Keratinocyte (primary cell): ENCODE data around the gene KCNMA1. TPM values are rescaled to one million over a fixed set of nuclear protein-coding genes. Genes with fewer than 3 reads are reported as not detected.
A peak's percentile ranks its signal among the peaks of the same experiment; 100 is the strongest.

ENCODE experiments used
- DNase-seq: peaks from one replicate; pipeline ENCODE4 v3.0.0-alpha.2; 2011; ENCODE audit warnings: low read depth, missing footprints, low spot score
- FAIRE-seq: peaks from 2 replicates; lab custom pipeline; 2011; peaks lifted over from hg19 to GRCh38; lab: Jason Lieb, UNC
- H2AFZ ChIP-seq: 2 replicates; pipeline ENCODE4 v1.6.0; 2012; ENCODE audit warnings: low read length, control low read depth, inconsistent platforms; ENCODE audit not compliant: control insufficient read depth
- H3K27ac ChIP-seq: 2 replicates; pipeline ENCODE4 v1.5.1; 2011; ENCODE audit warnings: low read length; ENCODE audit not compliant: control insufficient read depth, insufficient read depth
- H3K27me3 ChIP-seq: 3 replicates; pipeline ENCODE4 v1.6.0; 2011; ENCODE audit warnings: low read length; ENCODE audit not compliant: control insufficient read depth, insufficient read depth; ENCODE audit errors: extremely low read depth
- H3K36me3 ChIP-seq, 2 experiments: 2 replicates in 1 of 2; 3 replicates in 1 of 2; pipeline ENCODE4 v1.5.1; 2011; ENCODE audit warnings: low read length in 2 of 2, mild to moderate bottlenecking in 1 of 2; ENCODE audit not compliant: control insufficient read depth in 2 of 2, insufficient read depth in 2 of 2; ENCODE audit errors: extremely low read depth in 1 of 2
- H3K4me1 ChIP-seq: 3 replicates; pipeline ENCODE4 v1.5.1; 2011; ENCODE audit warnings: low read length; ENCODE audit not compliant: control insufficient read depth, insufficient read depth; ENCODE audit errors: extremely low read depth
- H3K4me2 ChIP-seq: 3 replicates; pipeline ENCODE4 v1.6.0; 2011; ENCODE audit warnings: low read depth, low read length; ENCODE audit not compliant: control insufficient read depth, insufficient read depth; ENCODE audit errors: extremely low read depth
- H3K4me3 ChIP-seq, 3 experiments: fragments of 200-600 bp in 1 of 3; sonication (generic) in 1 of 3; 2 replicates in 2 of 3; 3 replicates in 1 of 3; pipeline ENCODE4 v1.5.1; 2011 to 2016; ENCODE audit warnings: low read length in 3 of 3, mild to moderate bottlenecking in 3 of 3, control low read depth in 2 of 3, inconsistent platforms in 1 of 3, low read depth in 1 of 3, mixed read lengths in 1 of 3, mixed run types in 1 of 3, moderate library complexity in 1 of 3; ENCODE audit not compliant: control insufficient read depth in 2 of 3, insufficient read depth in 2 of 3; ENCODE audit errors: extremely low read depth in 1 of 3
- H3K79me2 ChIP-seq: 2 replicates; pipeline ENCODE4 v1.6.0; 2012; ENCODE audit warnings: low read length; ENCODE audit not compliant: control insufficient read depth, insufficient read depth
- H3K9ac ChIP-seq: 3 replicates; pipeline ENCODE4 v1.6.0; 2011; ENCODE audit warnings: low read length; ENCODE audit not compliant: control insufficient read depth, insufficient read depth; ENCODE audit errors: extremely low read depth
- H3K9me1 ChIP-seq: 3 replicates; pipeline ENCODE4 v1.6.0; 2011; ENCODE audit warnings: low read length; ENCODE audit not compliant: control insufficient read depth, insufficient read depth; ENCODE audit errors: extremely low read depth
- H3K9me3 ChIP-seq: 2 replicates; pipeline ENCODE4 v1.5.1; 2012; ENCODE audit warnings: low read depth, low read length; ENCODE audit not compliant: control insufficient read depth
- H4K20me1 ChIP-seq: 3 replicates; pipeline ENCODE4 v1.6.0; 2011; ENCODE audit warnings: low read length; ENCODE audit not compliant: control insufficient read depth, insufficient read depth; ENCODE audit errors: extremely low read depth
- EZH2 ChIP-seq: IDR thresholded peaks from one replicate; pipeline ENCODE4 v1.6.1; 2012; ENCODE audit warnings: inconsistent platforms, mild to moderate bottlenecking, low read length, moderate library complexity
- dilution Hi-C: fragments of 300-500 bp; cut with MboI; formaldehyde crosslinking; loops from one replicate; pipeline ENCODE4 v1.7.0; 2020; ENCODE audit warnings: low sequenced_read_pairs; ENCODE audit not compliant: extremely low pct_ligation_motif_present
- polyA plus RNA-seq, 5 experiments: library from polyadenylated mRNA; depleted of rRNA in 3 of 5; stranded (reverse) in 3 of 5; stranded (forward) in 1 of 5; unstranded in 1 of 5; fragments of >200 nt; gene quantifications; 1 replicate in 1 of 5; 2 replicates in 3 of 5; 3 replicates in 1 of 5; pipeline versions ENCODE4 v1.2.1 to v1.2.3, GENCODE V29; 2011 to 2012; ENCODE audit warnings: missing spikeins in 2 of 5, low read depth in 1 of 5, low replicate concordance in 1 of 5
- TF ChIP-seq, protein P1 (sequence below), 3 experiments: IDR thresholded peaks in 1 of 3; conservative IDR thresholded peaks in 1 of 3; optimal IDR thresholded peaks in 1 of 3; 2 replicates in 2 of 3; 3 replicates in 1 of 3; pipeline versions ENCODE3 to v1.5.1; 2011; ENCODE audit warnings: low read length in 3 of 3, mild to moderate bottlenecking in 3 of 3, moderate library complexity in 2 of 3, control low read depth in 1 of 3, inconsistent platforms in 1 of 3; ENCODE audit not compliant: insufficient read depth in 2 of 3; ENCODE audit errors: extremely low read depth in 1 of 3

Gene KCNMA1
- polyA plus RNA-seq, 1 donor (not counting 4 experiments of a cell fraction or from before 2014, with no cell fraction given), result 6.3 TPM

- DNase-seq, result no peak
- Histone ChIP-seq H2AFZ (no peak overlapping the region), H3K79me2 (no peaks in the 10 kb centered on the region)
Observed at GRCh38 chr10:77605466-77605865, 32.1 kb downstream of the KCNMA1 start.

DNA sequence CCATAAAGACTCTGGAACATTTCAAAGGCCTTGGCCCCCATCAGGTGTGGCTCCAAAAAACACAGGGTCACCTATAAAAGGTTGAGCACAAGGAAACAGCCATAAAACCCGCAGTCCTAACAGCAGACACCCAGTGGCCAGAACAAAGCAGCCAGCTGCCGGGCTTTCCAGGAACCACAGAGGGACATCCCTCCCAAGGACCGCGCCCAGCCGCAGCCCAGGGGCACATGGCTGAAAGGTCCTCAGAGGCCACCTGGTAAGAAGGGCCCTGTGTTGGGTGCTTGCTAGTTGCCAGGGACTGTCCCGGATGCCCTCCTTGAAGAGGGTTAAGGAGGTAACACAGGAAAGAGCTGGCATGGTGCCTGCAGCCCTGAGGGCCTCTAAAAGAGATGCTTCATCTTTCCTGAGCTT lies 32.7 kb downstream of the KCNMA1 start:
- TF ChIP-seq EZH2, result no peak
- TF ChIP-seq, protein P1, sequence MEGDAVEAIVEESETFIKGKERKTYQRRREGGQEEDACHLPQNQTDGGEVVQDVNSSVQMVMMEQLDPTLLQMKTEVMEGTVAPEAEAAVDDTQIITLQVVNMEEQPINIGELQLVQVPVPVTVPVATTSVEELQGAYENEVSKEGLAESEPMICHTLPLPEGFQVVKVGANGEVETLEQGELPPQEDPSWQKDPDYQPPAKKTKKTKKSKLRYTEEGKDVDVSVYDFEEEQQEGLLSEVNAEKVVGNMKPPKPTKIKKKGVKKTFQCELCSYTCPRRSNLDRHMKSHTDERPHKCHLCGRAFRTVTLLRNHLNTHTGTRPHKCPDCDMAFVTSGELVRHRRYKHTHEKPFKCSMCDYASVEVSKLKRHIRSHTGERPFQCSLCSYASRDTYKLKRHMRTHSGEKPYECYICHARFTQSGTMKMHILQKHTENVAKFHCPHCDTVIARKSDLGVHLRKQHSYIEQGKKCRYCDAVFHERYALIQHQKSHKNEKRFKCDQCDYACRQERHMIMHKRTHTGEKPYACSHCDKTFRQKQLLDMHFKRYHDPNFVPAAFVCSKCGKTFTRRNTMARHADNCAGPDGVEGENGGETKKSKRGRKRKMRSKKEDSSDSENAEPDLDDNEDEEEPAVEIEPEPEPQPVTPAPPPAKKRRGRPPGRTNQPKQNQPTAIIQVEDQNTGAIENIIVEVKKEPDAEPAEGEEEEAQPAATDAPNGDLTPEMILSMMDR (optimal IDR thresholded peaks at IDR 0.05 in 1 of 3, IDR thresholded peaks at IDR 0.05 in 1 of 3, conservative IDR thresholded peaks at IDR 0.05 in 1 of 3; ENCODE audit: extremely low read depth in 1 of 3, insufficient read depth in 2 of 3, low read length in 3 of 3), result no peak
- H3K9me3 ChIP-seq, result no peaks in the 10 kb centered on the region
- no peak overlapping the region for H3K4me2 ChIP-seq
- FAIRE-seq, result no peak
- H2AFZ ChIP-seq, result no peak overlapping the region
- H3K27me3 ChIP-seq, result no peaks in the 10 kb centered on the region
- H3K79me2 ChIP-seq, result no peaks in the 10 kb centered on the region
- H3K4me3 ChIP-seq, result no peak overlapping the region
- no peaks in the 10 kb centered on the region for H4K20me1 ChIP-seq
- H3K9me1 ChIP-seq, result no peaks in the 10 kb centered on the region
- no peaks in the 10 kb centered on the region for H3K36me3 ChIP-seq
- H3K9ac ChIP-seq, result no peak overlapping the region
- H3K27ac ChIP-seq, result no peak overlapping the region
- DNase-seq, result no peak
- dilution Hi-C loops, result no loop called here
- H3K4me1 ChIP-seq, result peaks cover 28% of the 10 kb centered on the region

More at GRCh38 chr10:77605466-77605865, 32.1 kb downstream of the KCNMA1 start:
- H3K4me2 ChIP-seq, result no peak overlapping the region
- no peak overlapping the region for H3K4me3 ChIP-seq
- dilution Hi-C loops, result no loop called here
- peaks cover 28% of the 10 kb centered on the region for H3K4me1 ChIP-seq
- H3K36me3 ChIP-seq, result no peaks in the 10 kb centered on the region
- H3K9ac ChIP-seq, result no peak overlapping the region
- H3K9me1 ChIP-seq, result no peaks in the 10 kb centered on the region
- no peaks in the 10 kb centered on the region for H3K27me3 ChIP-seq
- no peaks in the 10 kb centered on the region for H3K9me3 ChIP-seq
- H3K27ac ChIP-seq, result no peak overlapping the region
- FAIRE-seq, result peak; percentile 44
- H4K20me1 ChIP-seq, result no peaks in the 10 kb centered on the region
- TF ChIP-seq, protein P1 (optimal IDR thresholded peaks at IDR 0.05 in 1 of 3, IDR thresholded peaks at IDR 0.05 in 1 of 3, conservative IDR thresholded peaks at IDR 0.05 in 1 of 3; ENCODE audit: extremely low read depth in 1 of 3, insufficient read depth in 2 of 3, low read length in 3 of 3), result peak; percentile 9 to 65 (median 29)
- no peak for TF ChIP-seq EZH2
